Measurements from ENCODE around the gene MICALL2.

DNA sequence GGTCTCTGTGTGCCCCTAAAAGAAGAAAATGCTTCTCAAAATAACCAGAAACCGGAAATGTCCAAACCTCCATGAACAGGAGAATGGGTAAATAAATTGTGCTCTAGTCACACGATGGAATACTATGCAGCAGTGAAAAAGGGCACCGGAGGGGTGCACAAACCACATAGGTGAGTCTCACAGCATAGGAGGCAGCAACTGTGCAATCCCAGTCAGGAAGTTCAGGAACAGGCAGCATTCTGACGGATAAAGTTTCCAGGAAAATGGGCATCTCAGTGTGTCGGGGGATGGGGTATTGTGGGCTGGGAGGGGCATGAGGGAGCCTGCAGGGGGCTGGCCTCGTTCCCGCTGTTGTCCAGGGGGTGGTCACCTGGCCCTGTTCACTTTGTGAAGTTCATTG is 63.1 kb downstream of the MICALL2 start:
- TF ChIP-seq, protein P1, sequence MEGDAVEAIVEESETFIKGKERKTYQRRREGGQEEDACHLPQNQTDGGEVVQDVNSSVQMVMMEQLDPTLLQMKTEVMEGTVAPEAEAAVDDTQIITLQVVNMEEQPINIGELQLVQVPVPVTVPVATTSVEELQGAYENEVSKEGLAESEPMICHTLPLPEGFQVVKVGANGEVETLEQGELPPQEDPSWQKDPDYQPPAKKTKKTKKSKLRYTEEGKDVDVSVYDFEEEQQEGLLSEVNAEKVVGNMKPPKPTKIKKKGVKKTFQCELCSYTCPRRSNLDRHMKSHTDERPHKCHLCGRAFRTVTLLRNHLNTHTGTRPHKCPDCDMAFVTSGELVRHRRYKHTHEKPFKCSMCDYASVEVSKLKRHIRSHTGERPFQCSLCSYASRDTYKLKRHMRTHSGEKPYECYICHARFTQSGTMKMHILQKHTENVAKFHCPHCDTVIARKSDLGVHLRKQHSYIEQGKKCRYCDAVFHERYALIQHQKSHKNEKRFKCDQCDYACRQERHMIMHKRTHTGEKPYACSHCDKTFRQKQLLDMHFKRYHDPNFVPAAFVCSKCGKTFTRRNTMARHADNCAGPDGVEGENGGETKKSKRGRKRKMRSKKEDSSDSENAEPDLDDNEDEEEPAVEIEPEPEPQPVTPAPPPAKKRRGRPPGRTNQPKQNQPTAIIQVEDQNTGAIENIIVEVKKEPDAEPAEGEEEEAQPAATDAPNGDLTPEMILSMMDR (IDR thresholded peaks at IDR 0.05) = no peak
- no peak for TF ChIP-seq POLR2A (IDR thresholded peaks at IDR 0.05)
